ENCODE data around the gene DMC1.

- no peak for TF ChIP-seq PBX3 (IDR thresholded peaks at IDR 0.05)
- no peak for TF ChIP-seq REST (IDR thresholded peaks at IDR 0.05; ENCODE audit: low read depth, low read length)
- no peak for TF ChIP-seq POLR2AphosphoS5 (IDR thresholded peaks at IDR 0.05; ENCODE audit: low read depth, low read length)
- TF ChIP-seq CTCF (IDR thresholded peaks at IDR 0.05): no peak
- no peak for TF ChIP-seq RAD21 (IDR thresholded peaks at IDR 0.05; ENCODE audit: low read length)
- TF ChIP-seq ELF1 (IDR thresholded peaks at IDR 0.05): no peak
- no peak for TF ChIP-seq JUND (IDR thresholded peaks at IDR 0.05)
- no peak for TF ChIP-seq RXRA (IDR thresholded peaks at IDR 0.05; ENCODE audit: borderline replicate concordance, low read depth)
- TF ChIP-seq EZH2phosphoT487 (IDR thresholded peaks at IDR 0.05; ENCODE audit: borderline replicate concordance, low read depth): no peak
These were observed 46.5 kb downstream of the DMC1 start for GRCh38 chr22:38523479-38523878.
